Esophagus (tissue), 2 donors: ENCODE measurements around the gene KDSR. TPM values are rescaled to one million over a fixed set of nuclear protein-coding genes. Genes with fewer than 3 reads are reported as not detected.

Source experiments
- H3K27ac ChIP-seq, 2 donors: one replicate each; pipeline ENCODE4 v1.5.1; 2013; ENCODE audit warnings: low read depth in 2 of 2, mild to moderate bottlenecking in 2 of 2, inconsistent platforms in 1 of 2, low read length in 1 of 2, moderate library complexity in 1 of 2
- H3K27me3 ChIP-seq, 2 donors: one replicate each; pipeline ENCODE4 v1.6.1; 2013; ENCODE audit warnings: low read length in 2 of 2, control low read depth in 1 of 2, mild to moderate bottlenecking in 1 of 2; ENCODE audit not compliant: insufficient read depth in 2 of 2, control insufficient read depth in 1 of 2
- H3K36me3 ChIP-seq, 2 donors: one replicate each; pipeline ENCODE4 v1.6.1; 2013; ENCODE audit warnings: low read length in 1 of 2; ENCODE audit not compliant: control insufficient read depth in 2 of 2, insufficient read depth in 2 of 2
- H3K4me1 ChIP-seq, 2 donors: one replicate each; pipeline ENCODE4 v1.6.1; 2013; ENCODE audit warnings: low read length in 1 of 2; ENCODE audit not compliant: control insufficient read depth in 2 of 2, insufficient read depth in 2 of 2
- H3K4me3 ChIP-seq, 2 donors: one replicate each; pipeline ENCODE4 v1.5.1; 2013; ENCODE audit warnings: low read length in 2 of 2, mild to moderate bottlenecking in 2 of 2, low read depth in 1 of 2, moderate library complexity in 1 of 2
- H3K9me3 ChIP-seq, 2 donors: one replicate each; pipeline ENCODE4 v1.6.1; 2013; ENCODE audit warnings: mild to moderate bottlenecking in 2 of 2, low read depth in 1 of 2, low read length in 1 of 2, moderate library complexity in 1 of 2; ENCODE audit not compliant: control insufficient read depth in 2 of 2, insufficient read depth in 1 of 2
- WGBS, 2 donors: extraction: QIAGEN DNeasy Blood & Tissue Kit; methylation state at CpG; one replicate each; pipeline ENCODE4 v1.1.7; 2013; 5-methylcytosine and 5-hydroxymethylcytosine counted together
- polyA plus RNA-seq, 2 donors: library from polyadenylated mRNA; stranded (reverse); fragments of 200-250 nt; gene quantifications; one replicate each; pipeline ENCODE4 v1.2.3, GENCODE V29; 2013
- donor health status: healthy with polysubstance abuse.
- donor health status: Bipolar disorder and iron deficiency.

KDSR gene
- polyA plus RNA-seq, 2 donors = 9.8 to 17.9 TPM

DNA sequence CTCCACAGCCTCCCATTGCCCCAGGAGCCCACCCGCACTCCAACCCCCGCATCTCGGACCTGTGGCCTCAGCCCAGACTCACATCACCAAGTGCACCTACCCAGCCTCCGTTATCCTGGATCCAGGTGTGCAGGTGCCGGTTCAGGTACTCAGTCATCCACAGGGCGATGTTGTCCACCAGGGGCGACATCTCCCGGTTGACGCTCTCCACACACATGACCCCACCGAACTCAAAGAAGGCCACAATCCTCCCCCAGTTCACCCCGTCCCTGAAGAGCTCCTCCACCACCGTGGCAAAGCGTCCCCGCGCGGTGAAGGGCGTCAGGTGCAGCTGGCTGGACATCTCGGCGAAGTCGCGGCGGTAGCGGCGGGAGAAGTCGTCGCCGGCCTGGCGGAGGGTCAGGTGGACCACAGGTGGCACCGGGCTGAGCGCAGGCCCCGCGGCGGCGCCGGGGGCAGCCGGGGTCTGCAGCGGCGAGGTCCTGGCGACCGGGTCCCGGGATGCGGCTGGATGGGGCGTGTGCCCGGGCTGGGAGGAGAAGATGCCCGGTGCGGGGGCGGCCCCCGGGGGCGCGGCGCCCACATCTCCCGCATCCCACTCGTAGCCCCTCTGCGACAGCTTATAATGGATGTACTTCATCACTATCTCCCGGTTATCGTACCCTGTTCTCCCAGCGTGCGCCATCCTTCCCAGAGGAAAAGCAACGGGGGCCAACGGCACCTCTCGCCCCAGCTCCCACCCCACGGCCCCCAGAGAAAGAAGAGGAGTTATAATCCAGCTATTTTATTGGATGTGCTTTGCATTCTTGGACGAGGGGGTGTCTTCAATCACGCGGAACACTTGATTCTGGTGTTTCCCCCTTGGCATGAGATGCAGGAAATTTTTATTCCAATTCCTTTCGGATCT is 48.8 kb downstream of the KDSR start:
- Histone ChIP-seq H3K9me3 (no peaks in the 10 kb centered on the region), H3K27me3 (no peaks in the 10 kb centered on the region), H3K4me1 (no peaks in the 10 kb centered on the region), H3K4me3 (peak overlapping the region; percentile 63 to 76), H3K27ac (peak overlapping the region; percentile 60 to 75), H3K36me3 (no peaks in the 10 kb centered on the region)
- 4% methylated on average over 55 to 66 of the region's 66 CpGs for WGBS, 2 donors

DNA sequence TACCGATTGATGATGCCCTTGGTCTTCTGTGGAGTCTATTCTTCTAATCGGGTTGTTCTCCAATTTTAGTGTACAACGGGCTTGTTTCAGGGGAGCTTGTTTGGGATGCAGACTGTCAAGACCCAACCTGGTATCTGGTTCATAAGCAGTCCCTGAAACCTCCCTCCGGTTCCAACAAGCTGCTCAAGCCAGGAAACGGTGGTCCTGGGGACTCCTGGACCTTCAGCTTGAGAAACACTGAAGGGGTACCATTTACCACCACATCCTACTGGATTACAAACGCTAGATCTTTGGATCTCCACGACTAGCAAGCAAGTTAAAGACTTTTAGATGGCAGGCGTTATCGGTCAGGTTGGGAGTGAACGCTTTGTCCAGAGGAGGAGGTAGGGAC is 49.5 kb downstream of the KDSR start:
- Histone ChIP-seq H3K27ac (peak overlapping the region; percentile 60 to 75), H3K9me3 (no peaks in the 10 kb centered on the region), H3K4me3 (peak overlapping the region; percentile 63 to 76), H3K27me3 (no peaks in the 10 kb centered on the region), H3K36me3 (no peaks in the 10 kb centered on the region), H3K4me1 (no peaks in the 10 kb centered on the region)
- 52 to 62% methylated on average over 10 of the region's 10 CpGs for WGBS, 2 donors

DNA sequence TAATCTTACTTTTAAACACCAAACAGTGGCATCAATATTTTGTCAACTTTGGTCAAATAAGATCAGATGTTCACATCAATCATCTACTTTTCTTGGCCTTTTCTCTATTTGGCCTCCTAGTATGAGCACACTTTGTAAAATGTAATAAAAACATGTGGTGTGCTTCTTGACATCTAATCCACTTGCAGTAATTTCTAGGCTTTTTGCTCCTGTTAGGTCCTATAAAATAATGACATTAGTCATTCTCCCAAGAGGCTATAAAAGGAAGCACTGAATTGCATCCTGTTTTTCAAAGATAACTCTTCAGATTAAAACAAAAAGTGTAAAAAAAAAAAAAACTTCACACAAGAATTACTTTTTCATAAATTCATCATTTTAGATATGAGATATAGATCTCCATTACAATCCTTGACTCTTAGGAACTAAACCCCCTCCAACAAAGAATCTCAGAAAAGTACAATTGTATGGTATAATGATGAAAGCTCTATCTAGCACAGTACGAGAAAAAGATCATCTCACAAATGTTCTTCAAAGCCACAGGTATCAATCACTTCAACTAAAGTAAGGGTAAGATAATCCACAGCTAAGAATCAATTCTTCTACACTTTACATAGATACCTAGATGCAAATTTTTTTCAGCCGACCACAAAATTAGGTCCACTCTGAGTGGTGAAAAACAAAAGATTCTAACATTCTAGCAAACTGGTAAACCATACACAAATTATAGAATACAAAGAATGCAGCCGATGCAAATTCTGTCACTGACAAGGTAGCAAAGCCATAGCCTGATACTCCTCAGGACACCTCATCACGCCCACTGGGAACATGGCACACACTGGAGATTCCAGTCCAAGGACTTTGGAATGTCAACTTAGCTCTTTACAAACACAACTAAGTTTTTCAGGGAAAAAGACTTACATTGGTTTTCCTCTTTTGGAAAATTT is 50.1 kb downstream of the KDSR start:
- Histone ChIP-seq H3K4me1 (no peaks in the 10 kb centered on the region), H3K4me3 (peak overlapping the region in 1 of 2 donors; percentile 76), H3K27ac (peak overlapping the region in 1 of 2 donors; percentile 60), H3K36me3 (no peaks in the 10 kb centered on the region), H3K9me3 (no peaks in the 10 kb centered on the region), H3K27me3 (no peaks in the 10 kb centered on the region)
- 65 to 73% methylated on average over 4 of the region's 4 CpGs for WGBS, 2 donors

DNA sequence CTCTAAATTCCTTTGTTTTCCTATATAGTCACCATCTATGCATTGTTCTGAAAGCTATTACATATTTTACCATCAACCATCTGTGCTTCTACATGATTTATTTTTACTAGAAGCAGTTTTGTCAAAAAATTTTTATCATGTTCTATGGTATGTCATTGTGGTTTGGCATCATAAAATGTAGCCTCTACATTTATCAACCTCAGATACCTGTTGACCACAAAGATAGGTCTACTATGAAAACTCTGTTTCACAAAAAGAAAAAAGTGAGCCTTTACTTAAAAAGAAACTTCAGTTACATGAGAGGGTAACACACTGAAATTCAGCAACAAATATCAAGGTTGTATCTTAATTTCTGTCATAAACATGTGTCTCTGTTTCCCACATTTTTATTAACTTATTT is 51.1 kb downstream of the KDSR start:
- no peaks in the 10 kb centered on the region for H3K4me1 ChIP-seq
- H3K36me3 ChIP-seq = no peaks in the 10 kb centered on the region
- no peak overlapping the region for H3K27ac ChIP-seq
- no peaks in the 10 kb centered on the region for H3K9me3 ChIP-seq
- H3K4me3 ChIP-seq = no peak overlapping the region
- no peaks in the 10 kb centered on the region for H3K27me3 ChIP-seq

DNA sequence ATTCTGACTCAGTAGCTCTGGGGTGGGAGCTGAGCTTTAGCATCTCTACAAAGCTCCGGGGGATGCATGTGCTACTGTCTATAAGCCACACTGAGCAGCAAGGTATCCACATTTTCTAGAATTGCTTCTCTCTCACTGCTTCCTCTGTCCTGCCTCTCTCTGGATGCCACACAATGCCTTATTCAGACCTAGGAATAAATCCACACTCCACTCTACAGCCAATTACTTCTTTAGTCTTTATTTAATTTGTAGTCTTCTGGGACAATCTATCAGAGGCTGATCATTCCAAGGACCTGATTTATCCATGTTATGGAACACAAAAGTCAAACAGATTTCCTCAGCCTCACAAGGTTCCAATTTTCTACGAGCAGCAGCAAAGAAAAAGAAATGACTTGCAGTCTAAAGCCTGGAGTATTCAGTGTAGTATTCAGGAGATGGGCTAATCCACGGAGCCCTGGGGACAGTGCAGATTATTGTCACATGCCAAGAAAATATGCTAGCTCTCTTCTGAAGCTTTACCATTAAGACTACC is 51.8 kb downstream of the KDSR start:
- H3K27me3 ChIP-seq = no peaks in the 10 kb centered on the region
- H3K36me3 ChIP-seq = no peaks in the 10 kb centered on the region
- H3K9me3 ChIP-seq = no peaks in the 10 kb centered on the region
- WGBS, 2 donors = 53 to 59% methylated on average over 3 of the region's 3 CpGs
- no peak overlapping the region for H3K27ac ChIP-seq
- H3K4me3 ChIP-seq = peak overlapping the region in 1 of 2 donors; percentile 7
- no peaks in the 10 kb centered on the region for H3K4me1 ChIP-seq

DNA sequence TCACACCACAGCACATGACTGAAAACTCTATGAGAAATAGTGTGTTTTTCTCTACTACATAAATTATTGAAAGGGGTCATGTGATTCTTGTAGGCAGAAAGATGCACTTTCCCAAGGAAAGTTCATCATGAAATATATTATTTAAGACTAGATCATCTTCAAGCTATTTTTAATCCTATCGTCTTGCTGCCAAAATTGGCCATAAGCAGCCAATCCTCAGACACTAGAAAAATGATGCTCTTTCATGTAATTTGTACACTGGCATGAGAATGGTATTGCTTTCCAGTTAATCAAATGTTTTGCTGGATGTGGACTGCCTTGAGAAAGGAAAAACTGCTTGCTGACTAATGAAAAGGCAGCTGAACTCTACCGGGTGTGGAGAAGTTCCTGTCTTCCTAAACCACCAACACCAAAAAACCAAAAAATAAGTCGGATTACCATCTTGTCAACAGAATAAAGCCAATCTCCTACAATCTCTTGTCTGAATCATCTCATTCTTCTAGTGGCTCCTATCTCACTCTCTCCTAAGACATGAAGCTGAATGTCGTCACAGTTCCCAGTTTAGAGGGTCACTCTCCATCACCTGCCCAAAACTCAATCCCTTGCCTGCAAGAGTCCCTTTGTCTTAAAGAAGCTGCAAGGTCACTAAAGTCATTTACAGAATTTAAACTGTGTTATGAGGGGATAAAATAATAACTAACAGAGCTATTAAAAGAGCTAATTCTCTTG is 52.8 kb downstream of the KDSR start:
- 54 to 56% methylated on average over 4 of the region's 4 CpGs for WGBS, 2 donors
- no peak overlapping the region for H3K27ac ChIP-seq
- H3K4me1 ChIP-seq = peaks cover 0 to 2% of the 10 kb centered on the region in 2 donors
- no peak overlapping the region for H3K4me3 ChIP-seq
- no peaks in the 10 kb centered on the region for H3K27me3 ChIP-seq
- no peaks in the 10 kb centered on the region for H3K9me3 ChIP-seq
- H3K36me3 ChIP-seq = no peaks in the 10 kb centered on the region

DNA sequence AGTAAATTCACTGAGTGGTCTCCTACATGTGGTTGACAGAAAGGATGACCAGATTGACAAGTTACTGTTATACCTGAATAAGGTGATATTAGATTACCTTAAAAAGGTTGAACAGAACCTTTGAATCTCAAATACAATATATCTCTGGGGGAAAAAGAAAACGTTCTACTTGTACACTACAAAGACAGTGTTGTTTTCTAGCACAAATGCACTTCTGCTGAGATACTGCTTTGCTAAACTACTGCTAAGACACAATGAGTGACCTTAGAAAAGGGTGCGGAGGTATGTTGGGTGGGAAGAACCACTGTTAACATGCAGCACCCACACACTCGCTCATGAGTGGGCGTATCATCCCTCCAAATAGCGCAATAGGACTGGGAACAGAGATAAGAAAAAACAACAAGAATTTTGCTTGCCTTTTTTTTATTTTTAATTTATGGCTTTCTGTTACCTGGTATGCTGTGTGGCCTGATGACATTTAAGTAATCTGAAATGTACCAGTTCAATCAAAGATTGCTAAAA is 53.5 kb downstream of the KDSR start:
- 73 to 85% methylated on average over 5 of the region's 5 CpGs for WGBS, 2 donors
- H3K27ac ChIP-seq = no peak overlapping the region
- peaks cover 0 to 2% of the 10 kb centered on the region in 2 donors for H3K4me1 ChIP-seq
- no peak overlapping the region for H3K4me3 ChIP-seq
- H3K36me3 ChIP-seq = no peaks in the 10 kb centered on the region
- no peaks in the 10 kb centered on the region for H3K9me3 ChIP-seq
- no peaks in the 10 kb centered on the region for H3K27me3 ChIP-seq

DNA sequence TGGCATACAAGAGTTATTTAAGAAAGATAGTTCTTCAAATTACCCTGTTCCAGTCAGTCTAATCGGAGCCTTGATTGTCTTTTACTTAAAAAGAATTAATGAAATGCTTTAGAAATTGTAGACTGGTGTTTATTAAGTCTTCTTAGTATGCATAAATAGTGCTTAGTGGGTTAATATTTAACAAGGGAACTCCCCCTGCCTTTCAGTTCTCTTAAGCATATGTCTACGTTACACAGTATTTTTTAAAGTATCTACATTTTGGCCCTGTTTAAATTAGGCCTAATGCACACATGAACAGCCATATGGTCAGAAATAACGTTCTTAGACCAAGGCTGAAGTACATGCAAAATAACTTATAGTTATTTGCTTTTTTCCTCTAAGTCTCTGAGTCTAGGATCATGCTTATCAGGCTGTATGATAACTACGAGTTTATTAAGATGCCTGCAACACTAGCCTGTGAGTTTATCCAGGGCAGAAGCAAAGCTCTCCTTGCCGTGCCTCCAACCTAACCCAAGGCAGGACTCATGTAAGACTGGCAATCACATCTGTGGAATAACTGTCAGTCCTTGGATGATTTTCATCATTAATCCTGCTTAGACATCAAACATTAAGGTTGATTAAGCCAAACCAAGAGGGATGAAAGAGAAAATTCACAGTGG is 54.1 kb downstream of the KDSR start:
- Histone ChIP-seq H3K27me3 (no peaks in the 10 kb centered on the region), H3K27ac (no peak overlapping the region), H3K36me3 (no peaks in the 10 kb centered on the region), H3K9me3 (no peaks in the 10 kb centered on the region), H3K4me3 (no peak overlapping the region), H3K4me1 (peaks cover 0 to 2% of the 10 kb centered on the region in 2 donors)
- 63 to 72% methylated on average over 5 of the region's 5 CpGs for WGBS, 2 donors
